EL (cell line): ENCODE measurements around the gene ADGRB3.

ENCODE experiments used
- DNase-seq: peaks from one replicate; pipeline ENCODE4 v3.0.0-alpha.2; 2016

ADGRB3 gene

DNA sequence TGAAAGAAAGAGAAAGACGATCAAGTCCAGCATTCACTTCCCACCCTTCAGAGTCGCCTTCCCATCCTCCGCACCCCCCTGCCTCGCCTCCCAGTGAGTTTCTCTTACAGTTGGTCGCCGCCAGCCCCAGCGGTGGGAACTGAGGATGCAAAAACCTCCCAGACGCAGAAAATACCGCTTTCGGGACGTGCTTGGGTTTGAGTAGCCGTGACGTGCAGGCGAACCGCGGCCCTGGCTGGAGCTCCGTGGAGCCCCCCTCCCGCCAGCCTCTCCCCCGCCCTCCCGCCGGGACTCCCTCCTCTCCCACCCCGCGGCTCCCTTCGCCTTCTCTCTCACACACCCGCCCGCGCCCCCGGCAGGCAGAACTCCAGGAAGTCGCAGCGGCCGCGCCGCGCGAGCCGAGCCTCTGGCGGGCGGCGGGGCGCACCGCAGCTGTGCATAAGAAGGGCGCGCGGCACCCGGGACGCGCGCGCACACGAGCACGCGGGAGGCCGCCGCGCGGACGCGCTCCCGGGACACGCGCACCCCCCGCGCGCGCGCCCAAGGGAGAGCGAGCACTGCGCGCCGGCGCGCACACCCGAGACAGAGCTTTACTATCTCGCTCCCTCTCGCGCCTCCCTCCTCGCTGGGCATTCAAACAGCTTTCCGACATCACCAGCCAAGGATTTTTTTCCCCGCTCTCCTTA is at the start of gene ADGRB3:
Gene ADGRB3 (plus strand): TSS at position 557 of the 686 bp plus-strand sequence. CDS start 3,394 bp downstream, outside the sequence.
- peak; percentile 39 for DNase-seq

DNA sequence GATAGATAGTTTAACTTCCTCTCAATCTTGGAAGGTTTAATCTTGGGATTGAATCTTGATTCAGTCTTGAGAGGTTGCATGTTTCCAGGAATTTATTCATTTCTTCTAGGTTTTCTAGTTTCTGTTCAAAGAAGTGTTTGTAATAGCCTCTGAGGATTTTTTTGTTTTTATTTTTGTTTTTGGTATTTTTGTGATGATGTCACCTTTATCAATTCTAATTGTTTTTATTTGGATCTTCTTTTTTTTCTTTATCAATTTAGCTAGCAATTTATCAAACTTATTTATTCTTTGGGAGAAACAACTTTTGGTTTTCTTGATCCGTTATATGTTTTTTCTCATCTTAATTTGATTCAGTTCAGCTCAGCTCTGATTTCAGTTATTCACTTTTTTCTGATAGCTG is 41.5 kb upstream of the ADGRB3 start:
- no peak for DNase-seq

DNA sequence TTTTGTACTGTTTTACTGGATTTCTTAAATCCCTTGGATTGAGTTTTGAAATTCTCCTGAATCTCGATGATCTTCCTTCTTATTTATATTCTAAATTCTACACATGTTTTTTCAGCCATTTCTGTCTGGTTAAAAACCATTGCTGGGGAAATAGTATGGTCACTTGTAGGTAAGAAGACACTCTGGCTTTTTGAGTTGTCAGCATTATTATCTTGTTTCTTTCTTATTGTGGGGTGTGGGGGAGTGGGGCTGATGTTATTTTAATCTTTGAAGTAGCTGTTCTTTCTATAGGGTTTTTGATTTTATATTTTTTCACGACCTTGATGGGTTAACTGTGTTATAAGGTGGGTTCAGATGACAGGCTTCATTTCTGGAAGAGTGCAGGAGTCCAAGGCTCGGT is 37.4 kb upstream of the ADGRB3 start:
- DNase-seq: no peak

DNA sequence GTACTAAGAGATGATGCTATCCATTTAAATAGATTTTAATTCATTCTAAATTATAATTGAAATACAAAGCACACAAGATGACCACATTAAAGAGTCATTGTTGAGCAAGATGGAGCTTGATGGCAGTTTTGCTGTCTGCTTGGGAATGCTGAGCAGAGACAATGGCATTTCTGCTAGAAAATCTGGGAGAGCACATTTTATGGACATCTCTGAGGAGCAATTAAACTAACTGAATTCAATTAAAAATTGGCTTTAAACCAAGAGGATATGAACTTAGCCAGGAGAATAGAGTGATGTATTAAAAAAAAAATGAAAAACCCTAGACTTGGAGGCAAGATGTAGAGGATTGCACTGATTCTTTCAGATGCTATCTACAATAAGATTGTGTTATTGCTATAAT is 19.1 kb upstream of the ADGRB3 start:
- DNase-seq: no peak

DNA sequence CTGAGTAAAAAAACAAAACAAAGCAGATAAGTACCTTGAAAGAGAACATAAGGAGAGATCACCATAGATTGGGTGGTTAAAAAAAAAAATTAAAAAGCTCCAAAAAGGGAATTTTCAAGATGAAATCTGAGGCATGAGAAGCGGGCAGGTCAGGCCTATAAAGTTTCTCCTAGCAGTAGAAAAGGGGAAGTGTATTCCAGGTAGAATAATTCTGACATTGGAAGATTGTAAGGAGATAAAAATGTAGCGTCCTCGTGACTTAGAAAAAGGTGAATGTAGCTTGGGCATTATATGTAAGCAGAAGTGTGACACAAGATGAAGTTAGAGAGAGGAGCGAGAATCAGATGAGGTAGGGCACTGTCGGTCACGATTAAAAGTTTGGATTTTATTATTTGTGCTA is 9.1 kb upstream of the ADGRB3 start:
- no peak for DNase-seq

DNA sequence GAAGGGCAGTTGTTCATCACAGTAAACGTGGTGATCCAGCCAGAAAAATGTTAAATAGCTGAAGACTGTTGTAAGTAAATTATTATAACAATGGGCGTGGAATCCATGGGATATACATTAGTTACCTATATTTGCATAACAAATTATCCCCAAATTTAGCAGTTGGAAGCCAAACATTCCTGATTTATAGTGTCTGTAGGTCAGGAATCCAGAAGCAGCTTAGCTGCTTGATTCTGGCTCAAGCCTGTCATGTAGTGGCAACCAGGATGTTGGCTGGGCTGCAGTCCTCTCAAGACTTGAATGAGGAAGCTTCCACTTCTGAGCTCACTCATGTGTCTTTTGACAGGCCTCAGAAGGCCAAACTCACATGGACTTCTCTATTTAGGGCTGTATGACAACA is 6.9 kb upstream of the ADGRB3 start:
- no peak for DNase-seq

DNA sequence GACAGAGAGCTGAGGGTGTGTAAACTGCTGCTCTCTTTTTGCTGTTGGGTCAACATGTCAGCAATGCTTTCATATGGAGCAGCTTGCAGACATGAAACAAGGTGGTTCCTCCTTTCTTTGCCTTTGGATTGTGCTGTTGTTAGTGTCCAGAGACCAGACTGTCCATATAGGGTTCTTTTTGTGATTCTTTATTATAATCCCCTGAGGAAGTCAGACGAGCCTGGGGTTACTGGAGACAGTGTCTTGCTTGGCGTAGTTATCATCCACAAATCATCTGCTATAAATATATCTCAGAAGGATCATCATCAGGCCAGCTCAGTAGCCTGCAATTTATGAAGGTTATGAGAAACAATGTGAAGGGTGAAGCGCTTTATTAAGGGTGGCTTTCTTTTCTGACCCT is 2.3 kb upstream of the ADGRB3 start:
- no peak for DNase-seq

DNA sequence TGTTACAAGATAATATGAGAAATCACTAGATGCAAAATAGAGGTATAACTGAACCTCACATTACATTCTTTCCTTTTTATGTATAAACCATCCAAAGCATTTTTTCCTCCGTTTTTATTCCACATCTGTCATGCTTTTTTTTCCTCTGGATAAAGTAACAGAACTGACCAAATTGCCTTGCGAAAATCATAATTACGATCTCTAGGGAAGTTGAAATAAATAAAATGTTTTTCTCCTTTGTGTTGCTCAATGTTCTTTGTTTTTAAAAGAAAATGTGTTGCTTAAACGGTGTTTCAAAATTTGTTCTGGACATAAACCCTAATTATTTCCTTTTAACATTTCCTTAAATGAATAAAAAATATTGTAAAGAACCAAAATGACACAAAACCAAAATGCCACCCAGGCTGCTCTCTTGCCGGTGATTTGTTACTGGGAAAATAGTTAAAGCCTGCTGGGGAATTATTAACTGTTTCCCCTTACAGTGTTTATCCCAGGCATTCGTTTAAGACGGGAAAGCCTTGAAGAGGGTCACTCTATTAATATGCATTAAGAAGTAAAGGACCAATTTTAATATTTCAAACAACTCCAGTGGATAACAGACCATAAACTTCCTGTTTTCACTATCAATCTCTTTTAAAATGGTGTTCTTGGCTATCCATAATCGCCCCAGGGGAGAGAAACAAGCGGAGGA is 1.7 kb upstream of the ADGRB3 start:
- no peak for DNase-seq

DNA sequence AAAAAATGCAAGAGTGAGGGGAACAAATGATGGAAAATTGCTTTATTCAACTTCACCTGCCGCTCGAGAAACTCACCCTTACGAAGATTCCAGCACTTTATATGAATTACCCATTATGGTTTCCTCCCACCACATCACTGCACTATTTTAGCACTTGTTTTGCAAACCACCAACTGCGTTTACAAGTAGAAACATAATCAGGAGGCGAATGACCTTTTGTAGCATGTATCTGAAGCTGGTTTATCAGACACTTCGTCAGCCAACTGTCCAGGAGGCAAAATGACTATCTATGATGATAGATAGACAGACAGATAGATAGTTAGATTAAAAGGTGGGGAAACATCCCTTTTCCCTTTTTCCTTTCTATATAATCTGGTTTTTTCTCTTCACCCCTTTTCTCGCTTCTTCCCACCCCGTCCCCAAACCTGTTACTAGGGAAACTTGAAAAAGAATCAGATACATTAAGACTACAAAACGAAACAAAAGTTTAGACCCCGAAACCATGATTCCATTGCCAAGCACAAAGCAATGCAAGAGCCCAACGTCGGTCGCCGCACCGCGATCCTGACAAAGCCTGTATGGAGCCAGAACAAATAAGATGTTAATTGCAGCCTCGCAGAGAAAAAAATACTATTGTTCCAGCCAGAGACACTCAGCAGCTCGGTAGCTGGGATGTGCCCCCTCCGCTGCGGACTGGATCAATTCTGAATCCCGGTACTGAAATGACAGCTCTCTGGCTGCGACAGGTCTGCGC is 933 bp upstream of the ADGRB3 start:
- DNase-seq: no peak

DNA sequence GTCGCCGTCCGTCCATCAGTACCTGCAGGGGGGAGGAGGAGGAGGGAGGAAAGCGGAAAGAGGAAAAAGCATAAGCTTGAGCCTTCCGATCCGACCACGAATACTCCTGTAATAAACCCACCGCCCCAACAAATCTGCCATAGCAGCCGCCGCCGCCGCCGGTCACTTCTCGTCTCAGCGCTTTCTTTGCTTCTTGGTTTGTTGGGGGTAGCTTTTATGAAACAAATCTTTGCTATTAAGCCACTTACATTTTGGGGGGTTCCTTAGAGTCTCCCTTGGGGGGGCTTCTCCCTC is 277 bp downstream of the ADGRB3 start:
- DNase-seq: no peak

DNA sequence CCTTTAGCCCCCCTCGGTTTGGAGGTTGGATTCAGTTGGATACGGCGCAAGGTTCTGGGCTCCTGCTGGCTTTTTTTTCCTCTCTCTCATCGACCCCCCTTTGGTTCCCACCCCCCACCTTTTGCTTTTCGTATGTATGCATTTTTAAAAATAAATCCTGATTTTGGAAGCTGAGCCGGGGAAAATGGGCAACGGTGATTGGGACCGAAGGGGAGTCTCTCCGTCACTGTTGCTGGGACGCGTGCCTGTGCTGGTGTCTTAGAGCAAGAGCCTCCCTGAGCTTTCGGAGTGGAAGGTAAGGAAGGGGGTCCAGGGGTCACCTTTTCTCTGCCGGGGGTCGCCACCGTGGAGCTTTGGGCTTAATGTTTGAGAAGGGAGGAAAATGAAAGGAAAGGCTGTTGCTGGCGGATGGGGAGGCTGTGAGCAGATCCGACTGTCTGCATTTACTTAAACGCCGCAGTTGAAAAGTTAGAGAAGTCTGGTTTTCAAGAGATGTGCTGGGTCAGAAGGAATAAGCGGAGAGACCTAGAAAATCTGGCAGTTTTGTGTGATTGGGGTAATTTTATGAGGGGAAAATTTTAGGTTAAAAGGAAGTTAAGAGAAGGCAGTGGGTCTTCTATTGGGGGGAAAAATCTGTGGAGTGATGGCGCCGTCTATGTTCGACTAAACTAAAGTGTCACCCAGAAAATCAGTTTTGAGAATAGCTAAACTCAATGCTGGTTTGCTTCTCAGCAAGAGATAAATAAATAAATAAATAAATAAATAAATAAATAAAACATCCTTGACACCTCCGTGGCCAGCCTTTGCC is 828 bp downstream of the ADGRB3 start:
- no peak for DNase-seq

DNA sequence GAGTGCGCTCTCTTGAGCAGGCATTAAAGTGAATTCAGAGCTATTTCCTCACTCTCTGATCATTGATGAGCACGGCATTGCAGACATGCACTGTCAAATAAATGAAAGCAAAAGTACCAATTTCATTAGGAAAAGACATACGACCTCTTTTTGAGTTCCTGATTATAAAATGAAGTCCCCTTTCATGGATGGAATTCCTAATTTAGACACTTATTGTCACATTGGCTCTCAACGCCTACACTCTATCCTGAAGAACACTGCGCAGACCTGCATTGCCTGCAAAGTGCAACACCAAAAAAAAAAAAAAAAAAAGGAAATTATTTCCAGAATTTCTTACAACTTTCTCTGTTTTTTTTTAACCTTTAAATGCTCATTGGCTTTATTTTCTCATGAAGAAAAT is 1.6 kb downstream of the ADGRB3 start:
- no peak for DNase-seq

DNA sequence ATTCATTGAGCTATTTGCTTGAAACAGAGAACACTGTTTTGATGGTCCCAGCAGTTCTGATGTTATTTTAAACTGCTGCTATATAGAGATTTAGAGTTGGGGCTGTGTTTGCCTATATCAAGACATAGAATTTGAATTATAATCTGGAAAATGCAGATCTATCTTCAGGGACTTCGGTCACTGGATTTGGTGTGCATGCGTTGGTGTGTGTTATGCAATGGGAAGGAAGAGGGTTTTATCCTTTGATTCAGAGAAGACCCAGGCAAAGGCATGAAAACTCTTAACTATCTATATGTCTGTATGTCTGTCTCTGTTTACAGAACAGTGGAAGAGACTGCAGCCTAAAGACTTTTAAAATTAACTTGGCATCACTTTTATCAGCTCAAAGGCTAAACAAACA is 2.0 kb downstream of the ADGRB3 start:
- DNase-seq: no peak

DNA sequence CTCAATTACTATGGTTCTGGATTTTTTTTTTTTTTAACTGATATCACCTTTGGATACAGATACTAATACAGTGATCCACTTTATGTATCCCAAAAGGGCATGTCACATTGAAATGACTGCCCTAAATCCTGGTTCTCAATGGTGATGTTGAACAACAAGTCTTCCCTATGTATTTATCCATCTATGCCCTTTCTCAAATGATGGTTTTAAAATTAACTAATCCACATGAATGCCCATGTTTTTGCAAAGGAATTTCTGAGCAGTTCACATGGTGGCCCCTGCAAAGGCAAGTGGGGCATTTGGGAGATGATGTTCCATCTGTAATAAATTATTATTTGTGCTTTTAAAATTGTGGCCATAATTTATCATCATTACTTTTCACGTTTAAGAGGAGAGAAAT is 2.7 kb downstream of the ADGRB3 start:
- no peak for DNase-seq

DNA sequence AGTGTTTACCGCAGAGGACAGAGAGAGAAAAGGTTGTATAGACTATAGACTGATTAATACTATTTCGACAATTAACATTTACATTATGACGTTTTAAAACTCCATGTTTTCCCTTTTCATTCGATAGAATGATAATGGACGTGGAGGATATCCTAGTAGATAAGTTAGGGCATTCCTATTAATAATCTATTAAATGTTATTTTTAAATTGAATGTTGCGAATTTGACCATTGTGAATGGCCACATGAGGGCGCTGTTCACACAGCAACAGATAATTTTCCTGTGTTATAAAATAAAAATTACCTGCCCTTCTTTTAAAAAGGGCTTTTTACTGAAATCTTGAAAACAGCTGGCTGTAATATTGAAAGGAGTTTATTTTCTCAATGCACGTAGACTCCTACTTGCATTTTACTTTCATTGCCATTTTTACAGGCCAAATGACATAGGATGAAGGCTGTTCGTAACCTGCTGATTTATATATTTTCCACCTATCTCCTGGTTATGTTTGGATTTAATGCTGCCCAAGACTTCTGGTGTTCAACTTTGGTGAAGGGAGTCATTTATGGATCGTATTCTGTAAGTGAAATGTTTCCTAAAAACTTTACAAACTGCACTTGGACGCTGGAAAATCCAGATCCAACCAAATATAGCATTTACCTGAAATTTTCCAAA is 3.3 kb downstream of the ADGRB3 start:
- DNase-seq: peak; percentile 11

DNA sequence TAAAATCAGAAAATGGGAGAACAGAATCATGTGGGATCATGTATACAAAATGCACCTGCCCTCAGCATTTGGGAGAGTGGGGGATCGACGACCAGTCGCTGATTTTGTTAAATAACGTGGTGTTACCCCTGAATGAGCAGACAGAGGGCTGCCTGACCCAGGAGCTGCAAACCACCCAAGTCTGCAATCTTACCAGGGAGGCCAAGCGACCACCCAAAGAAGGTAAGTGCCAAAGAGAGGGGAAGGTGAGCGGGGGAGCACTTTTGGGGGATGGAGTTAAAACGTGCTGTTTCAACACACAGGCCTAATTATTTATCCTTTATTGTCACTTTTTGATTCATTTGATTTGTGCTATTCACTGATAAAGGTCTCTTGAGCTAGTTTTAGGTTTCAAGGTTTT is 4.1 kb downstream of the ADGRB3 start:
- no peak for DNase-seq

DNA sequence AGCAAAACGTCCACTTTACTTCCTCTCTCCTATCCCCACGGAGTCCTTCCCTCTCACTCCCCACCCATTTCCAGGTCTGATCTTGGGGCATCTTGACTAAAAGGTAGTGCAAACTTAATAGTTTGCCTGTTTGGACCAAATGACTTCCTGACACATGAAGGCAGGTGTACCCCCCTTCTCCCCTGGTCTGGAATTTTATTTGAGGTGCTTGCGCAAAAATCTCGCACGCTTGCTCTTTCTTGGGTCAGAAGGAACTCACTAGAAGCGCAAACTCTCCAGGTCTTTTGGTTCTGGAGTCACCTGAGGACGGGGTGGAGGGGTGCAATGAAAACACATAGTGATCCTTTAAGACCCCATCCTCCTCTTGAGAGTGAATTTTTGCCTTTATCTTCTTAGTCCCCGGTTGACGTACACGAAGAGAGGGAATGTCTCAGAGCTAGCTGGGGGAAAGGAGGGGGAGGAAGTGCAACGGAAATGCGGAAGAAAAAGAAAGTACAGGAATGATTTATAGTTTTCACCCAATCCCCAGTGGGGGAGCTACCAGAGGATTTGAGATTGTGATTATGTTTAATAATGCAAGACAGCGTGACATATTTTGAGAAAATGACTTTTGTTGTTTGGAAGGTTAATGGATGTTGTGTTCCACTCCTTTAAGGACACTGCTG is 4.9 kb downstream of the ADGRB3 start:
- no peak for DNase-seq

DNA sequence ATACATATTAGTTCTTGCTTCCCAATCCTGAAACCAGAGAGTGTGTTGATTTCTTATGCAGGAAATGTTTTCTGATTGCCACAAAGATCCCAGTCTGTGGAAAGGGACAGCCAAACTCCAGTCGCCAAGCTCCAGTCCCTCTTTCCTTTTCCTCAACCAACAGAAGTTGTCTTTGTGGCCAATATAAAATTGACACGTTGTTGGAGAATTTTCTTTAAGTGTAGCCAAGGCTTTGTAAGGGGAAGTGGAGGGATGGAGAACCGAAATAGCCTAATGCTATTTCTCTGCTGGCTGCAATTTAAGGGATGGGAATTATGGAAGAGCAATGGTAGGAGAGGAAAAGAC is 5.4 kb downstream of the ADGRB3 start:
- DNase-seq: no peak

DNA sequence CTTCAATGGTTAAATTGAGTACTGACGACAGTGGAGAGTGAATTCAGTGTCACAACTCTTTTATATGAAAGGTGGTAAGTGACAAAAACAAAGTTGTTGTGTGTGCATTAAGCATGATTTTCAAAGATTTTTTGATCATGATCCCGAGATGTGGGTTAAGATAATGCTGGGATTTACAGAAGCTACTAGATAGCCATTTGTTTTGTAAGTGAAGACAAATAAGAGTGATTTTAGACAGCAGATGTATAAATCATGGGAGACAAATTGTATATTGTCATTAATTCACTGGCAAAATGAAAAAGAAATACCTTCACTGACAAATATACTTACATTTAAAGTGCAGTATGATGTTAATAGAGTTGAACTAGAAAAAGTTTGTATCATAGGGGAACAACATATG is 6.1 kb downstream of the ADGRB3 start:
- DNase-seq: no peak

DNA sequence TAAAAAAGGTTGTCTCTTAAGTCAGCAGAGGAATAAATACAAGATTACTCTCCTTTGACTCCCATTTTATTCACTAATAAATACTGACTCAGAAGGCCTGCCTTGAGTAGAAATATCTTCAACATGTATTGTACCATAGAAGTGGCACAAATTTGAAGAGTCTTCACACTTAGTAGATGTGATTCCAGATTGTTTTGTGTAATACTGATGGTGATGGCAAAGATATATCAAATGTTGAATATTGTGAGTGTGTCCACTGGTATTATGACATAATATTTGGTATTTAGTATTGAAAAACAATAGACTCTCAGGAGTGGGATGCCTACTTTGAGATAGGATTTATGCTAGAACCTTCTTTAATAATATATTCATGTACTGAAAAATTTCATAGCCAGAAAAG is 7.0 kb downstream of the ADGRB3 start:
- DNase-seq: no peak

DNA sequence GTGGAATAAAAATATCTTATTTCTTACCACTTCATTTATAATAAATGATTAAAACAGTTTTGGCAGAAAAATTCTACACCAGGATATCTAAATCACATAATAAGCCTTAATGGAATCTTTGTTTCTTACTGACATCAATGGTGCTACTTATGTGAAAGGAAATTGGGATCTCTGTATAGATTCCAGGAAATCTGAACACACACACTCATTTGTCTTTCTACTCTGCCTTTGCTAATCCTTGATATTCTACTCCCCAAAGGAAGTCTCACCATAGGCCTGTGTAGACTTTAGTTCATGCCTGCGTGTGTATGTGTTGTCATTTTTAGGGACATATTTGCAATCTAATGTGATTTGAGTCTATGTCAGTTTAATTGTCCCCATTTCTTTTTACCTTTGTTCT is 7.9 kb downstream of the ADGRB3 start:
- DNase-seq: no peak

DNA sequence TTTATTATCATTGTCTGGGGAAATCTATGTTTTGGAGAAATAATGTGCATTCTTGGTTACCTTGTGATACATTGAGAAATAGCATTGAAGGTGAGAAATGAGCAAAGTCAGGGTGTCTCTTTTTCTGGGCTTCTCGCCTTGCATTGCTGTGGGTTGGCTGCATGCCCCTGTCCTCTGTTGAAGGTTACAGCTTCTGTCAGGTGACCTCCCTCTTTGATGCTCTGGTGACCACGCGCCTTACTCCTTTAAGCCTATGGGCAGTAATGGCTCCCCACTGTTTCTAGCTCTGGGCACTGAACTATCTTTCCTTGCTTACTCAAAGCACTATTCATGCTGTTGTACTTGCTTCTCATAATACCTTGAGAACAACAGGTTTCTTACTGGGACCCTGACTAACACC is 14.6 kb downstream of the ADGRB3 start:
- DNase-seq: no peak

DNA sequence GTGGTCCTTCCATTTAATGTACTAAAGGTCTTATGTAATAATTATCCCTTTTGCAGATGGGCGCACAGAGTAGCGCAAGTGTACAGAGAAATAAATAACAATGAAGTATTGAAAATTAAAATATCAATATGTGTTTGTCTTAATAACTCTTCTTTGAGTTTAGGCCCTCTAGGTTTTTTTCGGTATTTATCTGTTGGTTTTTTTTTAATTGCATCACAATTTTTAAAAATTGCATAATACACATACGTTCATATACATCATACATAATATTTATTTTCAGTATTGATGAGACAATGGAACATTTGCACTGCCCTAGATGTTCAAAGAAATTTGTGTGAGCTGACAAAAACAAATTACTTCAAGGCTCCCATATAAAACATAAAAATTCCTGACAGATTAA is 15.1 kb downstream of the ADGRB3 start:
- no peak for DNase-seq
